ENCODE results near the gene PLCB1. TPM values are rescaled to one million over a fixed set of nuclear protein-coding genes. Genes with fewer than 3 reads are reported as not detected.

PLCB1 gene
- total RNA-seq, 3 donors from 2014 or later = 12.2 to 106 (median 30.5) TPM

- no peak overlapping the region for H3K4me3 ChIP-seq
- no peaks in the 10 kb centered on the region for H3K4me1 ChIP-seq
- H3K36me3 ChIP-seq = no peaks in the 10 kb centered on the region
- no peaks in the 10 kb centered on the region for H3K27me3 ChIP-seq
- no peak for TF ChIP-seq POLR2A (IDR thresholded peaks at IDR 0.05)
- no peak for TF ChIP-seq POLR2AphosphoS5 (IDR thresholded peaks at IDR 0.05)
- TF ChIP-seq CTCF (IDR thresholded peaks at IDR 0.05) = no peak
- no peak for DNase-seq (ENCODE audit: low spot score in 2 of 2)
- no peaks in the 10 kb centered on the region for H3K9me3 ChIP-seq
- intact Hi-C loops (cut with DNase I; ENCODE audit: low total_unique reads) = no loop called here
- no peak overlapping the region for H3K27ac ChIP-seq
Observed at GRCh38 chr20:8265588-8265987, 133.5 kb downstream of the PLCB1 start.

- Histone ChIP-seq H3K4me3 (no peak overlapping the region), H3K9me3 (no peaks in the 10 kb centered on the region), H3K36me3 (no peaks in the 10 kb centered on the region), H3K27me3 (no peaks in the 10 kb centered on the region), H3K27ac (no peak overlapping the region), H3K4me1 (no peaks in the 10 kb centered on the region)
- no peak for DNase-seq (ENCODE audit: low spot score in 2 of 2)
- intact Hi-C loops (cut with DNase I; ENCODE audit: low total_unique reads) = no loop called here
- TF ChIP-seq POLR2A (IDR thresholded peaks at IDR 0.05) = no peak
- TF ChIP-seq CTCF (IDR thresholded peaks at IDR 0.05) = no peak
Observed at GRCh38 chr20:8267009-8267408, 134.9 kb downstream of the PLCB1 start.

- H3K4me3 ChIP-seq = no peak overlapping the region
- no peak overlapping the region for H3K27ac ChIP-seq
- H3K9me3 ChIP-seq = no peaks in the 10 kb centered on the region
- no peaks in the 10 kb centered on the region for H3K4me1 ChIP-seq
- TF ChIP-seq CTCF (IDR thresholded peaks at IDR 0.05) = no peak
- TF ChIP-seq POLR2A (IDR thresholded peaks at IDR 0.05) = no peak
- TF ChIP-seq POLR2AphosphoS5 (IDR thresholded peaks at IDR 0.05) = no peak
- H3K27me3 ChIP-seq = no peaks in the 10 kb centered on the region
- no peak for DNase-seq (ENCODE audit: low spot score in 2 of 2)
- intact Hi-C loops (cut with DNase I; ENCODE audit: low total_unique reads) = no loop called here
- H3K36me3 ChIP-seq = no peaks in the 10 kb centered on the region
Observed at GRCh38 chr20:8271727-8272126, 139.7 kb downstream of the PLCB1 start.

- Histone ChIP-seq H3K4me1 (no peaks in the 10 kb centered on the region), H3K9me3 (no peaks in the 10 kb centered on the region), H3K27me3 (no peaks in the 10 kb centered on the region), H3K36me3 (no peaks in the 10 kb centered on the region), H3K4me3 (no peak overlapping the region), H3K27ac (no peak overlapping the region)
- TF ChIP-seq CTCF (IDR thresholded peaks at IDR 0.05) = no peak
- TF ChIP-seq POLR2A (IDR thresholded peaks at IDR 0.05) = no peak
- TF ChIP-seq POLR2AphosphoS5 (IDR thresholded peaks at IDR 0.05) = no peak
- intact Hi-C loops (cut with DNase I; ENCODE audit: low total_unique reads) = no loop called here
- DNase-seq (ENCODE audit: low spot score in 2 of 2) = no peak
Observed at GRCh38 chr20:8272766-8273165, 140.7 kb downstream of the PLCB1 start.

- DNase-seq (ENCODE audit: low spot score in 2 of 2) = no peak
- intact Hi-C loops (cut with DNase I; ENCODE audit: low total_unique reads) = no loop called here
- H3K27me3 ChIP-seq = no peaks in the 10 kb centered on the region
- H3K9me3 ChIP-seq = no peaks in the 10 kb centered on the region
- H3K4me1 ChIP-seq = no peaks in the 10 kb centered on the region
- H3K27ac ChIP-seq = no peak overlapping the region
- H3K36me3 ChIP-seq = no peaks in the 10 kb centered on the region
- no peak overlapping the region for H3K4me3 ChIP-seq
- TF ChIP-seq POLR2A (IDR thresholded peaks at IDR 0.05) = no peak
- no peak for TF ChIP-seq POLR2AphosphoS5 (IDR thresholded peaks at IDR 0.05)
- no peak for TF ChIP-seq CTCF (IDR thresholded peaks at IDR 0.05)
Observed at GRCh38 chr20:8284902-8285301, 152.8 kb downstream of the PLCB1 start.

Measured in breast epithelium (tissue), 4 donors.